HG03521 (cell line): ENCODE measurements around the gene HMCN2.

Experiments
- ATAC-seq: cut with Tn5 transposase; IDR thresholded peaks from one replicate; pipeline ENCODE4 v1.9.1; 2021; ENCODE audit warnings: mild to moderate bottlenecking, moderate library complexity; ENCODE audit not compliant: unreplicated experiment

Gene HMCN2

DNA sequence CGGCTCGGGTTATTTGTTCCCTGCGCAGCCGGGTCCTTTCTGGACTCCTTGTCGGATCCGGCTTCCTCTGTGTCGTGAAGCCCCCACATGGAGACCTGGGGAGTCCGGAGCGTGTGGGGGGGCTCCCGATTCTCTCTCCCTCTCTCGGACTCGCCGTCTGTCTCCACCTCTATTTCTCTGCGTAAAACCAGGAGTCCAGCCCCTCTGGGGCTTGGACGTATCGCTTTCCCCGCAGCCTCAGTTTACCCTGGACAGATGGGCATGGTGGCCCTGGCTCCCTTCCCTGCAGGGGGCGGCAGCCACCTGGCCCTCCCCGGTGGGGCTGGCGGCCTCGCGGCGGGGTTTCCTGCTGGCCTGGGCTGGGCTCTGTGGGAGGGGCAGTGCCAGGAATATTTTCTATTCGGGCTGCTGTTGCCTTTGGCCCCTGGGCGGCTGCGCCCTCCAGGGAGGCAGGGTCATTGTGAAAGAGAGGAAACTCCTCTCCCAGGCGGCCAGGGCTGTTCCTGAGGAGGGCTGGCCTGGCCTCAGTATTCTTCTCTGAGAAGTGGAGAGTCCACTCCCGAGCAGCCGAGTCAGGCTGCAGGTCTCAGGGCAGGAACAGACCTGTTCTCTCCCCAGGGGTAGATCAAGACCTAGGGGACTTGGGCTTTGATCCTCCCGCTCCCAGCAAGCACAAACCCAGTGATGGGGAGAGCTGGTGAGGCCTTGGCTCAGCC lies 179.9 kb downstream of the HMCN2 start:
- no peak for ATAC-seq

GRCh38 chr9:130446101-130446861 lies 180.7 kb downstream of the HMCN2 start:
- ATAC-seq: no peak

DNA sequence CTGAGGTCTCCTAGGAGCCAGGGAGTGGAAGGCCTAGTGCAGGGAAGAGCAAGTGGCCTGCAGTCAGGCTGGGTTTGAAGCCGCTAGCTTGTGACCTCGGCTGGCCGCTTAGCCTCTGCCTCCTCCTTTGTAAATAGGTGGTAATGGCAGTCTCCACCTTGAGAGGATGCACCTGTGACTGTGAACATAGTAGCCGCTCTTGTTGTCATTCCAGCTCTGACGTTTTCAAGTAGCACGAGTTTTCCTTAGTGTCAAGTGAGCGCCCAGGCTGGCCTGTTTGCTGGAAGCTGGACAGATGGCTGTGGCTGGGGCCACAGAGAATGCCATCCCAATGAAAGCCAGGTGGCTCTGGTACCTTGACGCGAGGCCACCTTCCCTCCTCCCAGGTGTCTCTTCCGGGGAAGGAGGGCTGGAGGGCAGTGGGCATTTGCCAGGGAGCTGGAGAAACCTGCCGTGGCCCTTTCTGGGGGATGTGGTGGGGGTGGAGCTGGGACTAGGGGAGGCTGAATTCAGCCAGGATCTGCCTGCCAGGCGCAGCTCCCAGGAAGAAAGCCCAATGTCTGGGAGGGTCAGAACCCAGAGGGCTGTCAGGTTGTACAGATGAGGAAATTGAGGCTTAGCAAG lies 181.7 kb downstream of the HMCN2 start:
- ATAC-seq: no peak

DNA sequence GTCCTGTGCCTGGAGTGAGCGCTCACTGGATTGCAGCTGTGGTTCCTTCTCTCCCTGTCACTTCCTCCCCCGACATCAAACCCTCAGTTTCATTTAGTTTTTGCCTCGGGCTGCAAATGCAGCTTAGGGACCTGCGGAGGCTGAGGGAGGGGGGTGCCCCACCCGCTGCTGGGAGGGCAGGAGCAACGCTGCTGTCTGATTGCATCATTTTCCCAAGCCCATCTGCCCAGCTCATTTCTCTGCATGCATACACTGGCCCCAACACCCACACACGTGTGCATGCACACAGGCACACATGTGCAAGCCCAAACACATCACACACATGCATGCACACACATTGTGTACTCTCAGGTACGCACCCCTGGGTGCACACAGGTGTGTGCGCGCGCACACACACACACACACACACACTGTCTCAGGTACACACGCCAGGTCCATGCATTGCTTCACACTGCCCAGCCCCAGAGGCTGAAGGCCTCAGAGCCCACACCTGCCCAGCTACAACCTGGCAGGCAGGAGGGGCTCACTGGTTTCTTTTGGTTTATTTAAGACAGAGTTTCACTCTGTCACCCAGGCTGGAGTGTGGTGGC lies 182.6 kb downstream of the HMCN2 start:
- ATAC-seq: no peak

DNA sequence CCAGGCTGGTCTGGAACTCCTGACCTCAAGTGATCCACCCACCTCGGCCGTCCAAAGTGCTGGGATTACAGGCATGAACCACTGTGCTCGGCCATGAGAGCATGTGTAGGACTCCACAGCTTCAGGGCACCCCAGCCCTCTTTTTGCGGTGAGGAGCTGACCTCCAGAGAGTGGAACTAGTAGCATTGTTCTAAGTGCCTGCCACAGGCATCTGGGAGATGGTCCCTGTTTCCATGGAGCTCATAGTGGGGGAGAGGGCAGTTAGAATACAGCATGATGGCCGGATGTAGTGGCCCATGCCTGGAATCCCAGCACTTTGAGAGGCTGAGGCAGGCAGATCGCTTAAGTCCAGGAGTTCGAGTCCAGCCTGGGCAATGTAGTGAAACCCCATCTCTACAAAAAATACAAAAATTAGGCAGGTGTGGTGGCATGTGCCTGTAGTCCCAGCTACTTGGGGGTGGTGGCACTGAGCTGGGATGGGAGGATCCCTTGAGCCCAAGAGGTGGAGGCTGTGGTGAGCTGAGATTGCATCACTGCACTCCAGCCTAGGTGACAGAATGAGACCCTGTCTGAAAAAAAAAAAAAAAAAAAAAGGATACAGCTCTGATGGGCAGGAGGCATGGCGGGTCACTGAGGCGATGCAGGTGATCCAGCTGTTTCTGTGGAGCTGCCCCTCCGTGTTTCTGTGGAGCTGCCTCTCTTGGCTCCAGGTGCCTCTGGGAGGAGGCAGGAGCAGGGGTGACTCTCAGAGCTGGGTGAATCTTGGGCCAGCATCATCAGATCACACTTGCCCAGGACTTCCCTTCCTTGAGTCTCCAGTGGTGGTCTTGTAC lies 183.4 kb downstream of the HMCN2 start:
- no peak for ATAC-seq

GRCh38 chr9:130450344-130451003 lies 184.9 kb downstream of the HMCN2 start:
- no peak for ATAC-seq

DNA sequence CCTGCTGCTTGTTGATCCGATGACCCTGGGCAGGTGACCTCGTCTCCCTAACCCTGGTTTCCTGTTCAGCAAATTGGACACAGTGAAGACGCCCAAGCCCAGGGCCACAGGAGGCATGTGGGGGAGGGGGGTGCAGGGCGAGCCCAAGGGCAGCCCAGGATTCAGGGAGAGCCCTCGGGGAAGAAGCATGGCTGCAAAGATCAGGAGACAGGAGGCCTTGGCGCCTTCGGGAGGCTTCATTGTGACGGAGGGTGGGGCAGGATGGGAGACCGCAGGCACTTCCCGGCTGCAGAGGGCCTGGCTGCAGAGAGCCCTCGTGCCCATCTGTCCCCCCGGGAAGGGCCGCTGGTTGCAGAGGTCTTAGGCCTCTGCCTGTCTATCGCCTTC lies 185.4 kb downstream of the HMCN2 start:
- no peak for ATAC-seq

DNA sequence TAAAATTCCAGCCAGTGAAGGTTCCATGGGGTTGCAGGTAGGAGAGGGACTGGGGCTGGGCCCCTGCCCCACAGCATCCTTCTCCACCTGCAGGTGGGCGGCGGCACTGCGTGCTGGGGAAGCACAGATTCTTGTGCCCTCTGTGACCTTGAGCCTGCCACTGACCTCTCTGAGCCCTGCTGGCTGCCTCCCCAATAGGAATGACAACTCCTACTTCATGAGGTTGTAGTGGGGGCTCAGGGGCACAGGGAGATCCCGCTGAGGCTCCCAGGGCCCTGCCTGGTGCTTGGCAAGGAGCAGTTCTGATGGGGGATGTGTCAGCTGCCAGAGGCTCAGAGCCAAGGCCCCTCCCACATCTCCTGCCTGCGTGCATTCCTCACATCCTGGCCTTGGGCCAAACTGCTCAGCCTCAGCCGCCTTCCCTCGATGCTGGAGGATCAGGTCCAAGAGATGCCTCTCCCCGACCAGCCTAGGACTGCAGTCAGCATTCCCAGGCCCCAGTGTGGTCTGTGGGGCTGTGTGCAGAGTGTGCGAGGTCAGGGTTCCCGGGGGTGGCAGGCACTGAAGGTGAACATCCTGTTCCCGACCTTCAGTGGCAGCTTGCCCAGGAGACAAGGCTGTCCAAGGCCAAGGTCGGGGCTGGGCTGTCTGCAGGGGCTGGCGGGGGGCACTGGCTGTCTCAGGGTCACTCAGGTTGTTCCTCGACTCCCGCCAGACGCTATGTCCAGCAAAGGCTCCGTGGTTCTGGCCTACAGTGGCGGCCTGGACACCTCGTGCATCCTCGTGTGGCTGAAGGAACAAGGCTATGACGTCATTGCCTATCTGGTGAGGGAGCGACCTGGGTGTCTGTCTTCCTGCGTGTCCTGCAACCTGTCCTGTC lies 186.2 kb downstream of the HMCN2 start:
- ATAC-seq: no peak

GRCh38 chr9:130452835-130453234 lies 187.3 kb downstream of the HMCN2 start:
- ATAC-seq: no peak

DNA sequence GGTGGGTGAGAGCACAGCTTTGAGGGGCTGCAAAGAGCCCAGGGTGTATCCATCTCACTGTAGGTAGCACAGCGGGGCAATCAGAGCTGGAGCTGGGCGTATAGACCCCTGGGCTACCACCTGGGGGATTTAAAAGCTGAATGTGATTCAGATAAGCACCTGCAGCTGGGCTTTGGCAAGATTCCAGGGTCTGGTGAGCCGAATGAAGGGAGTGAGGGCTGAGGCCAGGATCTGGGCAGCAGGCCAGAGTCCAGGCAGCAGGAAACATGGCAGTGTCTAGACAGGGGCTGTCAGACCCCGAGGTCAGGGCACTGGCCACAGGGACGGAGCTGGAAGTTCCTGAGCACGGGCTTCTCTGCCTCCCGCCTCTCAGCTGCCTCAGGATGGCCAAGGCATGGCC lies 187.9 kb downstream of the HMCN2 start:
- no peak for ATAC-seq

DNA sequence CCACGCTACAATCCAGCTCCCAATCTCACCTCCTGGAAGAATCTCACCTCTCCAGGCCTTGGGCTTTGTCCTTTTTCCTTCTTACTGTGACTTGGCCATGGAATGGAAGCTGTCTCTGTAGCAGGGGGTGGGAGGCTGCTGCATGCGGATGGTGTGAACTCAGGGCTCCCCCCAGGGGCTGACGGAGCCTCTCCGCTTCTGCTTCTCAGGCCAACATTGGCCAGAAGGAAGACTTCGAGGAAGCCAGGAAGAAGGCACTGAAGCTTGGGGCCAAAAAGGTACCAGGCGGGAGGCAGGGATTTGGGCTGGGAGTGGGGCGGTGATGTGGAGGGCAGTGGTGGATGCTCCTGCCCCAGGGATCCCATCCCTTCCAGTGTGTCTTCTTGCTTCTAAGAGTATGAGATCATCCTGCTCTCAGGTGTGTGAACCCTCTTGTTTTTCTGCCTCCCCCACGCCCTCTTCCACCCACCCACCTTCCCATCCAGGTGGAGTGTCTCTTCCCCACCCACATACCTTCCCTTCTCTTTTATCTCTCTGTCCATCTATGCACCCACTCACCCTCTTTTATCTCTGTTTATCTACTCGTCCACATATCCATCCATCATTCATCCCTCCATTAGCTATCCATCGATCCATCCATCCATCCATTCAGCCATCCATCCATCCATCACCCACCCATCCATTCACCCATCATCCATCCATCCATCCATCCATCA lies 188.7 kb downstream of the HMCN2 start:
- no peak for ATAC-seq

- ATAC-seq: no peak
Observed at GRCh38 chr9:130454812-130455325, 189.3 kb downstream of the HMCN2 start.

DNA sequence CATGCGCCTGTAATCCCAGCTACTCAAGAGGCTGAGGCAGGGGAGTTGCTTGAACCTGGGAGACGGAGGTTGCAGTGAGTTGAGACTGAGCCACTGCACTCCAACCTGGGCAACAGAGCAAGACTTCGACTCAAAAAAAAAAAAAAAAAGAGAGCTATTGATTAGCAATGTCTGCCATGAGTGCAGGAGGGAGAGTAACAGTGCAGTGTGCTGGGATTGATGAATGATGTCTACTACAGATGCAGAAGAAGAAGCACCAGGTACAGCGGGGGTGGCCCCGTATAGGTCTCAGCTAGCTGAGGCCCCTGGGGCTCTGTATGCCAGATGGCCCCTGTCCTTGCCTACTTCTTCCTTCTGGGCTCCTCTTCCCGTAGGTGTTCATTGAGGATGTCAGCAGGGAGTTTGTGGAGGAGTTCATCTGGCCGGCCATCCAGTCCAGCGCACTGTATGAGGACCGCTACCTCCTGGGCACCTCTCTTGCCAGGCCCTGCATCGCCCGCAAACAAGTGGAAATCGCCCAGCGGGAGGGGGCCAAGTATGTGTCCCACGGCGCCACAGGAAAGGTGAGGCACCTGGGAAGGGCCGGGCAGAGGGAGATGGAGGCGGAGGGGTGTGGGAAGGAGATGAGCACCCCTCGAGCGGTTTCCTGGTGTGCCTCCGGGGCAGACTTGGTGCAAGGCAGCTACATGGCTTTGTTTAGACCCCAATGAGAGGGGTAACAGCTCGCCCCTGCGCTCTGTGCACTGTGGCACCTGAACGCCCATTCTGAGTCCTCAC lies 192.7 kb downstream of the HMCN2 start:
- ATAC-seq: no peak

DNA sequence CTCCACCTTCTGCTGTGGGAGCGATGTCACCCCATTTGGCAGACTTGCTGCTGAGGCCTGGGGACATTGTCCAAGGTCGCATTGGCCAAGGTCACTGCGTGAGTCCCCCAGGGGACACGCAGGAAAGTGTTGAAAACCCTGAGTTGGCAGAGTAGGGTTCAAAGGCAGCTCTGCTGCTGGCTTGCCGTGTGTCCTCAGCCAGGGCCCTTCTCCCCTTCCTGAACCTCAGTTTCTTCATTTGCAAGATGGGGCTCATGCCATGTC lies 193.2 kb downstream of the HMCN2 start:
- no peak for ATAC-seq

DNA sequence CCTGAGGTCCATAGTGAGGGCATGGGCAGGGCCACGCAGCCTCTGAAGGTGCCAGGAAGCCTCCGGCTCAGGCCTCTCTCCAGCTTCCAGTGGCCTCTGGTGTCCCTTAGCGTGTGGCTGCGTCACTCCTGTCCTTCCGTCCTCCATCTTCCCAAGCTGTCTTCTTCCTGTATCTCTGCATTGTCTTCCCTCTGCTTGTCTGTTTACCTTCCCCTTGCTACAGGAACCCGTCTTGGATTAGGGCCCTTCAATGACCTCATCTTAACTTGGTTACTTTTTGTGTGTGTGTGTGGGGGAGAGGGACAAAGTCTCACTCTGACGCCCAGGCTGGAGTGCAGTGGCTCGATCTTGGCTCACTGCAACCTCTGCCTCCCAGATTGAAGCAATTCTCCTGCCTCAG lies 193.6 kb downstream of the HMCN2 start:
- ATAC-seq: no peak

DNA sequence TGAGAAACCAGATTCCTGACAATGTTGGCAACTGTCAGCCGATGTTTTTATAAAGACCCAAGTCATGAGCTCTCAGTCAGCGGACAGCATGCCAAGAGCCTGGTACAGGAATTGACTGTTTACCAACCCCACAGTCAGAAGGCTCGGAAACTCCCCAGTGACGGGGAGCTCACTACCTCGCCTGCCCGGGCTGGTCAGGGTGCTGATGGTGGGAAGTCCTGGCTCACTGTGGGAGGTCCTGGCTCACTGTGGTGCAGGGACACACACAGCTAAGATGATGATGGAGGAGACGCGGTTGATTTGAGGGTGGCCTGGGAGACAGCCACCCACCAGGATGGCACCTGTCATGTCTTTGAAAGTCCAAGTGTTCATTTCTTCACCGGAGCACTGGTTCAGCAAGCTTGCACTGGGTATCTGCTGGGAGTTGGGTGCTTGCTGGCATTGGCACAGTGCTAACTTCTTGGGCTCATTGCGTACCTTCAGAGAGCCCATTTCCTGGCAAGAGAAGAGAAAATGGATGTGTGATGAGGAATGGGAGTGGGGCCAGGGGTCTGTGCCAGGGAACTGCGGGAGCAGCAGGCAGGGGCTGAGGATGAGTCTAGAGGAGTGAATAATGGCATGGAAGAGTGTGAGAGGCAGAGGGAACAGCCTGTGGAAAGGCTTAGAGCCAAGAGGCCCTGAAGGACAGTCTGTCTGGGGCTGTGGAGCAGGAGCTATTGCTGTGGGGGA lies 194.5 kb downstream of the HMCN2 start:
- ATAC-seq: no peak

DNA sequence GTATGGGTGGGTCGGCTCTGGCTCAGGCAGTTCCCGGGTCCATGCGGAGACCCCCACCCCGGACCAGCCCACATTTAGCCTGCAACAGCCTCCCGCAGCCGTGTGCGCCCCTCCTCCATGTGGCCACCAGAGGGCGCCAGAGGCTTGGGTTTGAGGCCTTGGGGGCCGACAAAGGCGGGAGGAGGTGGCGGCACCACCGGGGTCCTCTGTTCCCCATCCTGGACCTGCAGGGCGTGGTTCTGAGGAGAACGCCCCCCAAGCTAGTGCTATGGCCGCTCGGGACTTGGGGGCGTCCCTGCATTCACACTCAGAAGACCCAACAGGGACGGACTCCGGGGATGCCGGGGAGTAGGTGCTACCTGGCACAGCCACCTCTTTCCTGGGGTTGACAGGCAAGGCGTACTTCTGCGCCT lies 195.7 kb downstream of the HMCN2 start:
- ATAC-seq: no peak
